Superior temporal gyrus (tissue), 1 donor: ENCODE data around the gene MED31.
A peak's percentile ranks its signal among the peaks of the same experiment; 100 is the strongest.
"Not testable (repeated sequence)": the region's sequence is repeated elsewhere in the genome, so short reads cannot be mapped to it uniquely, and the experiment has no call there.

Experiments used
- DNase-seq: peaks from one replicate; pipeline ENCODE4 v3.0.0-alpha.2; 2016; ENCODE audit errors: extremely low spot score

The MED31 gene

DNA sequence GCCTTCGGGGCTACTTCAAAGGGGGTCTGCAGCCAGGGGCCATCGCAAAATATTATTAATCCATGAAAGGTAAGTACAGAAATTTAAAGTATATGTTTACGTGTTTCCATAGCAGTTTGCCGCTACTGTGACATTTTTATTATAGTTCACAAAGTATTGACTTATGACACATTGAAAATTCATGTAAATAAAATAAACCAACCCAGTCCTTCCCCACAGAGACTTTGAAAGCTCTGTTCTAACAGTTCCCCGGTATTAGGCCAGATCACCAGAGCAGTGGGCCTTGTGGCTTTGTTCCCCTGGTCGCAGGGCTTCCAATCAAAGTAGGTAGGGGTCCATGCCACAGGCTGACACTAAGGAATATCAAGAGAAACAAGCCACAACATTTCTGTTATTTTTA lies 24.8 kb downstream of the MED31 start:
- no peak for DNase-seq

- DNase-seq, result no peak
These were observed 27.5 kb downstream of the MED31 start for GRCh38 chr17:6623941-6624340.

- no peak for DNase-seq
These were observed 40.2 kb downstream of the MED31 start for GRCh38 chr17:6611231-6611630.

- DNase-seq, result no peak
These were observed 41.4 kb downstream of the MED31 start for GRCh38 chr17:6610011-6610410.

- DNase-seq, result no peak
These were observed 43.1 kb downstream of the MED31 start for GRCh38 chr17:6608321-6608720.

DNA sequence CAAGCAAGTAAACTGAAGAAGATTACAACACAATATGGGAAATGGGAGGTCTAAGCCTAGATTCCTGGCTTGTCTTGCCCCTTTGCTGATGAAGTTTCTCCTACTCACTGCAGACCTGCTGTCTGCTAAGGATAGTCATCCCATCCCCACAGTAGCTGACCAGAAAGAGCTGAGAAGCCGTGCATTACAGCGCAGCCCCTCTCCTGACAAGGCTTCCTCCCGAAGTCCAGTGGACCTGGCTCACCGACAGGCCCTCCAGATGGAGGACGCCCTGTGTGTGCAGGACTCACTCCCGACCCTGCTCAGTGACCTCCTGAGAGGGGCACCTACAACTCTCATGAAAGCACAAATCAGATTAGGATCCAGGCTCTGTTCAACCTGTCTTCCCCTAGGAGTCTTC lies 46.3 kb downstream of the MED31 start:
- DNase-seq, result no peak

DNA sequence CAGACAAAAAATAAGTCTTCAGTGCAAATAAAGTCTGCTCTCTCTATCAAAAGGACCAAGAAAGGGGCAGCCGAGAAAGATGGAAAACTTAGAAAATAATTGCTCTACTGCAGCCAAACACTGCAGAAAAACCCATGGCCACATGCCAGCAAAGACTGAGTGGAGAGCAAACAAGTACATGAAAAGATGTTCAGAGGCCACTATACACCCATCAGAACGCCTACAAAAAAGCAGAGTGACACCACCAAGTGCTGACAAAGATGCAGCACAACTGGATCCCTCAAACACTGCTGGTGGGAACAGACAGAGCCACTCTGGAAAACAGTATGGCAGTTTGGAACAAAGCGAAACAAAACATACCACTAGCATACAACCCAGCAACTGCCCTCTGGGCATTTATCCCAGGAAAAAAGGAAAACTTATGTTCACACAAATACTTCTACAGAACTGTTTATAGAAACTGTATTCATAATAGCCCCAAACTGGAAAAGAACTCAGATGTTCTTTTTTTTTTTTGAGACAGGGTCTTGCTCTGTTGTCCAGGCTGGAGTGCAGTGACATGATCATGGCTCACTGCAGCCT lies 47.6 kb downstream of the MED31 start:
- DNase-seq, result no peak

- DNase-seq, result no peak
These were observed 49.3 kb downstream of the MED31 start for GRCh38 chr17:6602141-6602540.

- peak; percentile 71 for DNase-seq
These were observed 52.0 kb downstream of the MED31 start for GRCh38 chr17:6599364-6599763.

DNA sequence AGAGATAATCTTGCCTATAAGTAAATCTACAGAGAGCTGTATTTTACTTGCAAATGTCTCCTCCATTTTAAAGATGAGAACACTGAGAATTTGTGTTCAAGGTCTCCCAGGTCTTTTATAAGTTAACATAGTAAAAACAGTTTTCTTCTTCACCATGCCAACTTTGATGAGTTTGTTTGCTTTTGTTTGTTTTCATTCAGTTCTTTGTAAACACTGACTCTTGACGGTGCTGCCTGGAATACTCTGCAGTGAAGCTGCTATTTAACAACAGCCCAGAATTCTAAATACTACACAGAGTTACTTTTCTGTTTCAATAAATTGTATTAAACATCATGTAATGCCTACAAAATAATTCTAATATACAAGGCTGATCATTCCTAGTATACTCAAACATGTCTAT lies 53.7 kb downstream of the MED31 start:
- DNase-seq, result no peak

DNA sequence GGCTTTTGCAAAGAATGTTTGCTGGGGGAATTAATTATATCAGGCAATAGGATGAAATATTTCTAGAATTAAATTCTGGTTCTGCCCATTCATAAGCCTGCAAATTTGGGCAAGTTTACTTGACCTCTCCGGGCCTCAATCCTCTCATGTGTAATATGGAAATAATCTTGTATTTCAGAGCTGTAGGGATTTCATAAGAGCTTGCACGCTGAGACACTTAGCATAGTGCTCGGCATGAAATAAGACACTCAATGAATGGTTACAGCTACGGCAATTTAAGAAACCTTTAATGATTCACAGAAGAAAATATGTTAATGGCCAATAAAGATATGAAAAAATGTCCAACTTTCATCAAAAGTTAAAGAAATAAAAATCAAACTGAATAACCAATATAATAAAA lies 54.5 kb downstream of the MED31 start:
- DNase-seq, result no peak

DNA sequence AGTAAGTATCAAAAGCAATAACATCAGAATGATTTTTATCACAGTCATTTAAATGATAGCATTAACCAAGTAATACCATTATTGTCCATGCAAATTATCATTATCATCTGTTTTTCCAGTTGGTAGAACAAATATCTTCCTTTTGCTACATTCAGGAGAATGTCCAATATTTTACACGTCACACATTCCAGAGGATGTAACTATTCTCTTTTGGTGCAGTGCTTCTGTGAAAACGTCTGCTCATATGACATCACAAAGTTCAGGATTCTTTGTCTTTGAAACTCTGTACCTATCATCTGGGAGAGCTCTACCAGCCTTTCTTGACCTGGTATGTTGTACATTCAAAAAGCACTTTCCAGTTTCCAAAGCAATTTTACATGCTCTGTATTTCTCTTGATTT lies 54.9 kb downstream of the MED31 start:
- no peak for DNase-seq

DNA sequence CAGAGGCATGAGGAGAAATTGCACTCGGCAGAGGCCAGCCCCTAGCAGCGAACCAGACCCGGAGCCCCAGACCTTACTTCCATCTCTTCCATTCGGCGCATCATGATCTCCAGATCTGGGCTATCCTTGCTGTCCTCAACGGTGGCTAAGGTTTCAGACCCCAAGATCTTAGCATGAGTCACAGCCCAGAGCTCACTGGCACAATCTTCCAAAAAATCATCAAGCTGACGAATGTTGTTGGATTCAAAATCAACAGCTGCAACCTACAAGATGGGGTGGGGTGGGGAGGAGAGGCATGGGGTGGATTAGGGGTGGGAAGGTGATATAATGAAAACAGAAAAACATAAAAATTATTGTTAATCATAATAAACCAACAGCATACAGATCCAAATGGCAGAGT lies 55.3 kb downstream of the MED31 start:
- no peak for DNase-seq

GRCh38 chr17:6593371-6593770 lies 58.0 kb downstream of the MED31 start:
- not testable (repeated sequence) for DNase-seq
